Measurements from ENCODE around the gene IQCF5.

IQCF5 gene

DNA sequence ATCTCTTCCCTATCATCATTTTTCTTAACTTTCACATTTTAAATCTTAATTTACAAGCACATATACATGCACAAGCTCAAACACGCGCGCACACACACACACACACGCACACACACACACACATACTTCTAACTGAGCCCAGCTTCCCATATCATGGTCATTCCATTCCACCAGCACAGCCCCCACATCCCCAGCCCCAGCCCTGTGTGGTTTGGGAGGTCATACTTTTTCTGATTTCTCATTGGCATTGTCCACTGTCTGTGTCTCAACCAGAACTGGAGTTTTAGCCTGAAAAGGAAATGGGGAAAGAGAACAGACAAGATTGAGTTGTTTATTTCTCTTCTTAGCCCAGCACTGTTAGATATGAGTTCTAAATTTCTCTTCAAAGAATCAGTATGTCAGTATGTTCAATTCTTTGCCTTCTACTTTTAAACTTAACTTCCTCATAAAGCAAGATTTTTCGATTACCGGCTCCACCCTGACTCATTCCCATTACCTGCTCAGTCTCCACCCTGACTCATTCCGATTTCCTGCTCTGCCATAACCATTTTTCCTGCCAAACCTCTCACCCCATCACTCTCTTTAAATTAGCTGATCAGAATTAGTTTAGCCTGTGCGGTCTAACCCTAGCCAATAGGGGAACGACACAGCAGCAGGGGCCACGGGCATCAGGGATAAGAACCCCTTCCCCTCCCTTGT lies 21.4 kb upstream of the IQCF5 start:
- no peak overlapping the region for H3K4me3 ChIP-seq (ENCODE audit: low read depth, low read length)
- no peak for DNase-seq (ENCODE audit: low read depth)
- no peak for TF ChIP-seq CTCF (IDR thresholded peaks at IDR 0.05; ENCODE audit: low read depth, low read length, missing control alignments)

DNA sequence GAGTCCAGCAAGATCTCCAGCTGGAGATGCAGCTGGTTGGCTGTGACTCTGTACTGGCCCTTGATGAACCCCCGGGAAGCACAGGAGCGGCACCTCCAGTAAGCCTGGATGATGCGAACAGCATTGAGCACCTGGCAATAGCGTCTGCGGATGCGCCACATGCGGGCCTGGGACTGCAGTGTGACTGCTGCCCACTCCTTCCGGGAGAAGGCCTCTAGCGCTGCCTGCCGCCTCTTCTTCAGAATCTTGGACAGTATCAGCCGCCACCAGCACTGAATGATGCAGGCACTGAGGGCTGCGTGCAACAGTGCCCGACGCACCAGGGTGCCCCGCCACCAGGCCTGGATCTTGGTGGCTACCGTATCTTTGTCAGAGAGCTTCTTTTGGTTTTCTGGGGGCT lies 19.5 kb upstream of the IQCF5 start:
- no peak overlapping the region for H3K4me3 ChIP-seq (ENCODE audit: low read depth, low read length)
- no peak for DNase-seq (ENCODE audit: low read depth)
- no peak for TF ChIP-seq CTCF (IDR thresholded peaks at IDR 0.05; ENCODE audit: low read depth, low read length, missing control alignments)

DNA sequence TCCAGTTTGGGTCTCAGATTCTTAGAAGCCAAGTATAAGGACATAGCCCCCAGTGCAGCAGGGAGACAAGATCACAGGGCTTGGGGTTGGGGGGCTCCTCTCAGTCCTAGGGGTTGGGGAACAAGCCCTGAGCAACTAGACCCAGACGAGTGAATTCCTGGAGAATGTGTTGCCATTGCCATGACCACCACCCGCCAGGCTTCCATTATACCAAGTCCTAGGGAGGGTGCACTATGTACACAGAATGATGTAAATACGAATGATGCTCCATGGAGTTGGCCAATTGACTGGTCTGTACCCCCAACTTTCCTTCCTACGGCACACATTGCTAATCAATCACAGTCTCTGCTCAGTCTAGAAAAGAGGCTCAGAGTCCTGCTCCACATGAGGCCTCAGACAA lies 19.0 kb upstream of the IQCF5 start:
- no peak overlapping the region for H3K4me3 ChIP-seq (ENCODE audit: low read depth, low read length)
- DNase-seq (ENCODE audit: low read depth) = no peak
- no peak for TF ChIP-seq CTCF (IDR thresholded peaks at IDR 0.05; ENCODE audit: low read depth, low read length, missing control alignments)

DNA sequence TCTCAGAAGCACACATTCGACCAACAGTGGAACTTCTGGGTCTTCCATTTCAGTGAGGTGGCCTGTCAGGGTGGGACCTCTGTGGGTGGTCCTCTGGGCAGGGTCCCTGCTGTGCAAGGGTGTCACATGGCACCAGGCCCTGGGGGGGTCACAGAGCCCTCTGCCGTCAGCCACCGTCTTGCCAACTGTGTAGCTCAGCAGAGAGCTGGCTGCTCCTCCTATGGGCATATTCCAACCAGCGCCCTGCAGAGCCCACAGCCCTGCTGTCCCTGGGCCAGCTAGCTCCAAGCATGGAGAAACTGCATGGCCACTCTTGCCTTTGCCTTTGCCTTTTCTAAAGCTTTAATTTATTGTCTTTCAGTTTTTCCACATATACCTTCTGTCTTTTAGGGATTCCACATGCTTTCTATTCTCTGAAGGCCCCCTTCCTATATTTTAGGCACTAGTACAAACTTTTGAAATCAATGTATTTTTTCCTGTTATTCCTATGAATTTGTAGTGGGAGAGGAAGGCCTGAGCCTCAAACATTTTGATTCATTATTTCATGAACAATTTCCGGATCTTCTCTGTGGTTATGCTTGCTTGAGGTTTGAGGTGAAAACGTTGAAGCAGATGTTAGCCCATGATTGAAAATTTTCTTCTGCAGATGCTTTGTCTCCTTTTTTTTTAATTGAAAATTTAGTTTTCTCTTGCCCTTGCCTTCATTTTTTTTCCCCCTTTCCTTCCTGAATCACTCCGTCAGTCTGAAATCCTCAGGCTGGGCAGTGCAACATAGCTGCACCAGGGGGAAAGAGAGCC lies 16.0 kb upstream of the IQCF5 start:
- TF ChIP-seq CTCF (IDR thresholded peaks at IDR 0.05; ENCODE audit: low read depth, low read length, missing control alignments) = no peak
- H3K4me3 ChIP-seq (ENCODE audit: low read depth, low read length) = no peak overlapping the region
- DNase-seq (ENCODE audit: low read depth) = no peak

GRCh38 chr3:51888463-51889105 lies 13.2 kb upstream of the IQCF5 start:
- TF ChIP-seq CTCF (IDR thresholded peaks at IDR 0.05; ENCODE audit: low read depth, low read length, missing control alignments) = no peak
- no peak overlapping the region for H3K4me3 ChIP-seq (ENCODE audit: low read depth, low read length)
- DNase-seq (ENCODE audit: low read depth) = no peak

DNA sequence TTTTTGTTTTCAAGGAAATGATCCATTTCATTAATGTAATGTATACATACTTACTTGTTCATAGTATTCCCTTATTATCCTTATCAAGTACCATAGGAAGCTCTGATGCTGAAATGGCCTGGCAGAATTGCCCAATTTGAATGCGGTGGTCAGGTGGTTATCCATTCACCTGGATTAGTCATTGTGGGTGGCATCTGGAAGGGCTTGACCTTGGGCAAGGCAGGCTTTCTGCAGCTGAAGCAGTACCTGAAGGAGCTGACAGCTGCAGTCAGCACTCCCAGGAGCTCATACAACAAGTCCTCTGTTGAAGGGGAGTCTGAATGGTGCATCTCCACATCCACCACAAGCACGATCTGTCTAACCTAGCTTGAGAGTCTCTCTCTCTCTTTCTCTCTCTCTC lies 12.2 kb upstream of the IQCF5 start:
- no peak for DNase-seq (ENCODE audit: low read depth)

More for the DNA sequence above, 12.2 kb upstream of the IQCF5 start:
- TF ChIP-seq CTCF (IDR thresholded peaks at IDR 0.05; ENCODE audit: low read depth, low read length, missing control alignments) = no peak
- no peak overlapping the region for H3K4me3 ChIP-seq (ENCODE audit: low read depth, low read length)
